ENCODE results near the gene DEFB112.

- TF ChIP-seq CTCF (conservative IDR thresholded peaks at IDR 0.05; ENCODE audit: low read length) (no peak), EZH2phosphoT487 (IDR thresholded peaks at IDR 0.05; ENCODE audit: borderline replicate concordance, low read depth, low read length) (no peak)
Observed at GRCh38 chr6:49995278-49995677, 54.5 kb downstream of the DEFB112 start.
